Right renal cortex interstitium (tissue), 3 donors: ENCODE data around the gene TRPV4. TPM values are rescaled to one million over a fixed set of nuclear protein-coding genes. Genes with fewer than 3 reads are reported as not detected.
A peak's percentile ranks its signal among the peaks of the same experiment; 100 is the strongest.
"Not testable (repeated sequence)": the region's sequence is repeated elsewhere in the genome, so short reads cannot be mapped to it uniquely, and the experiment has no call there.

Source experiments
- DNase-seq, 3 donors: peaks; one replicate each; pipeline ENCODE4 v3.0.0-alpha.2; 2013; ENCODE audit warnings: low read depth in 3 of 3, low spot score in 2 of 3
- polyA plus RNA-seq, 3 donors: library from polyadenylated mRNA; unstranded; fragments of 120-200 nt; gene quantifications; one replicate each; pipeline ENCODE4 v1.2.1, GENCODE V29; 2013; ENCODE audit not compliant: insufficient read length in 3 of 3

TRPV4 gene
- polyA plus RNA-seq, 3 donors = 11.2 to 14.3 (median 12.8) TPM

DNA sequence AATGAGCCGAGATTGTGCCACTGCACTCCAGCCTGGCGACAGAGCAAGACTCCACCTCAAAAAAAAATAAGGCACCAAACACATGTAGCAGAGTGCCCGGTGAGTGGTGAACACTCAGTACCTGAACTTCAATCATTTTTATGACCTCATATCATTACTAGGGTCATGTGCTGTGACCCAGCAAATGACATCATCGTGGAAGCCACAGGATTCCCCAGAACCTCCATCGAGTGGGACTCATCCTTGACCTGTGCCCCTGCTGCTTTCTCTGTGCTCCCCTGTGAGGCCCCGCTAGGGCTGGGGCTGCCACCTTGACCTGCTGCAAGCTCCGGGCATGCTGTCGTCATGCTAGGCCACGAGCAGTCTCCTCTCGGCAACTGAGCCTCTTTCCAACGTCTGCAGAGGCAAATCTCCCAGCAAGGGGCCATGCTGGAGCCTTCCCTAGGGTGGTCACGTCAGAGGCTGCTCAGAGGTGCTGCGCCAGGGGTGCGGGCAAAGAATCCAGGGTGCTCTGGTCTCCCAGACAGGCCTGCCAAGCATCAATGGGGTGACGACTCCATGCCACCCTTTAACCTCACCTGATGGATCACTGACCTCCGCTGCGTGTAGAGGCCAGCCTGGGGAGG lies 28.6 kb upstream of the TRPV4 start:
- DNase-seq = no peak

- no peak for DNase-seq
Measured at GRCh38 chr12:109860977-109861376, 27.8 kb upstream of the TRPV4 start.

DNA sequence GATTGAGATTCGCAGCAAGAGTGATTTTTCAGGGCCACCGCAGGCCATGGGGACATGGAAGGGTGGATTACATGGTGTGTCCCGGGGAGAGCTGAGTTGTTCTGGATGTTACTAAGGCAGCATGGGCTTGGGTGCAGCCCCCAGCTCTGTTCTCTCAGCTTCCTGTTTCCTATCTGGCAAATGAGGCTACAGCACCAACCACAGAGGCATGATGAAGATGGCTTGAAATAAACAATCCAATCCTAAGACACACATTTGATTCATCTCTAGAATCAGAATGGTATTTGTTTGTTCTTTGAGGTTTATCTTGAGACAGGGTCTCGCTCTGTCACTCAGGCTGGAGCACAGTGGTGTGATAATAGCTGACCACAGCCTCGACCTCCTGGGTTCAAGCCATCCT lies 25.6 kb upstream of the TRPV4 start:
- no peak for DNase-seq

GRCh38 chr12:109857715-109858114 lies 24.5 kb upstream of the TRPV4 start:
- no peak for DNase-seq

- DNase-seq = no peak
Measured at GRCh38 chr12:109855377-109855776, 22.2 kb upstream of the TRPV4 start.

DNA sequence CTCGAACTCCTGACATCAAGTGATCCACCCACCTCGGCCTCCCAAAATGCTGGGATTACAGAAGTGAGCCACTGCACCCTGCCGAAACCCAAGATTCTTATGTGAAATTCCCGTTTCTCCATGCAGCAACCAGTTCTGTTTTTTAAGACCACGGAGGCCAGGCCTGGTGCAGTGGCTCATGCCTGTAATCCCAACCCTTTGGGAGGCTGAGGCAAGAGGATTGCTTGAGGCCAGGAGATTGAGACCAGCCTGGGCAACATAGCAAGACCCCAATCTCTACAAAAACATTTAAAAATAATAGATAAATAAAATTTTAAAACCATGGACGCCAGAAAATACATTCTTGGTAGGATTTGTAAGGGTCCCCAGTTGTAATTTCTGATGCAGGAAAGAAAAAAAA lies 17.3 kb upstream of the TRPV4 start:
- not testable (repeated sequence) for DNase-seq

- DNase-seq = no peak
Measured at GRCh38 chr12:109847142-109847735, 14.0 kb upstream of the TRPV4 start.

DNA sequence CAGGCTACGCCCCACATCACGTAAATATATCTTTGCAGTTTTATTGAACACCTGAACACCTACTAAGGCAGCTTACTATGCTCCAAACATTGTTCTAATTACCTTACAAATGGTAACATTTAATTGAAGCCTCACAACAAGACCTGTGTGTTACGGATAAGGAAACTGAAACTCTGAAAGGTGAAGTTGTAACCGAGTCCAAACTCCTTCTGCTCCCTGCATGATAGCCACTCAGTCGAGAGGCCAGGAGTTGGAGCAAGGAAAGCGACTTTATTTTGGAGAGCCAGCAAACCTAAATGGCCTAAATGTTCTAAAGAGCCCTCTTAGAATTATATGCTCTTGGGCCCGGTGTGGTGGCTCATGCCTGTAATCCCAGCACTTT lies 12.6 kb upstream of the TRPV4 start:
- no peak for DNase-seq

DNA sequence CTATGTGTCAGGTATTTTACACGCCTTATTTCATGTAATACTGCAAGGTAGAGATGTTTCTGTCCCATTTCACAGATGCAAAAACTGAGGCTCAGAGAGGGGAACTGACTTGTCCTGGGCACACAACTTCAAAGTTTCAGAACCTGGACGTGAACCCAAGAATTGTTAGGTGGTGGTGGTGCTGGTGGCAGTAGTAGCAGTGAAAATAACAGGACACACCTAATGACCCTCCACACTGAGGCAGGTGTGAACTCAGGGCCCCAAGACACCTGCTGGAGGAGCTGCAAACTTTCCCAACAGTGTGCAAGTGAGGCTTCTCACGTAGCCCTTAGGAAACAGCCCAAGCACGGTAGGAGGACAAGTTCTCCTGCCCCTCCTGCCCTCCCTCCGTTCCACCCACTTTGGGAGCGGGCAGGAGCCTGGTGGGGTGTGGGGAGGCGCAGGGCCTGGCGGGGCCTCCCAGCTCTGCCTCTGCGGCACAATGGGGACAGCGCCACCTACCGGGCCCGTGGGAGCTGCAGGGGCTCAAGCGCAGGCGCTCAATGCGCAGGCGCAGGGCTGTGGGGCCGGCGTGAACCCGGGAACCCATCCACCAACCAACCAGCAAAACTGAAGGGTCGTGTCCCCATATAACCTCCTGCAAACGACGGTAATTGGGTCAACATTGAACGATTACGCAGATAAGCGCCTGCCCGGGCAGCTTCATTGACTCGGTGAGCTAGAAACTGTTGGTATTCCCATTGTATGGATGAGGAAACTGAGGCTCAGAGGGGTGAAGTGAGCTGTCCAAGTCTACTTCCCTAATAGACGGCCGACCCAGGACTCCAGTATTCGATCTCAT lies 12.0 kb upstream of the TRPV4 start:
- DNase-seq = peak in 1 of 3 donors; percentile 69

GRCh38 chr12:109844091-109844490 lies 10.9 kb upstream of the TRPV4 start:
- DNase-seq = no peak

DNA sequence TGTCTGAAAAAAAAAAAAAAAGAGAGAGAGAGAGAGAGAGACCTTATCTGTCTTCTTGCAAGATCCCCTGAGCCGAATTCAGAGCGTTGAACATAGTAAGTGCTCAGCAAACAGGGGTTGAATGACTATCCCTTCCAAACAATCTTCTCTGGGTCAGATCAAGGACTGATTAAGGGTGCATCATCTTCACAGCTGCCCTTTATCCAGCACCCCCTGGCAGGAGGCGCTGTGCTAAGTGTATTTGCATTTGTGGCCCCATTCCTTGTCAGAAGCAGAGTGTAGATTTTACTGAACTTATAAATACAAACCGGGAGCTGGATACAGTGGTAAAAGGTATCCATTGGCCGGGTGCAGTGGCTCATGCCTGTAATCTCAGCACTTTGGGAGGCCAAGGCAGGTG lies 8.8 kb upstream of the TRPV4 start:
- DNase-seq = no peak

GRCh38 chr12:109841356-109841755 lies 8.2 kb upstream of the TRPV4 start:
- no peak for DNase-seq

- DNase-seq = no peak
Measured at GRCh38 chr12:109840305-109841074, 7.3 kb upstream of the TRPV4 start.

DNA sequence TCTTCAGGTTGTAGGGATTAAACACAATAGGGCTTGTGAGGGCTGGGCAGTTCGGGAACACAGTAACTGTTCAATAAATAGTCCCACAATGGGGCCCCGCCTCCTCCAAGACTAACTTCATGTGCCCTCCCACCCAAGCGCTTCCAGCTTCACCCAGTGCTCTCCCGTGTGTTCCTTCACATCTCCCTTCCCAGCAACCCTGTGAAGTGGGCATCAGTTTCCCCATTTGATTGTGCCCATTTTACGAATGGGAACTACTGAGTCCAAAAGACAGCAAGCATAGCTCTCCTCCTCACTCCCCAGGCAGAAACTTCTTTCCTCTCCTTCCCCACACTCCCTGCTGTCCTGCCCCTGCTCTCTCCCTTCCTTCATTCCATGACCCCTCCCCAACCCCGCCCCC lies 6.2 kb upstream of the TRPV4 start:
- no peak for DNase-seq

- no peak for DNase-seq
Measured at GRCh38 chr12:109836916-109837315, 3.7 kb upstream of the TRPV4 start.

DNA sequence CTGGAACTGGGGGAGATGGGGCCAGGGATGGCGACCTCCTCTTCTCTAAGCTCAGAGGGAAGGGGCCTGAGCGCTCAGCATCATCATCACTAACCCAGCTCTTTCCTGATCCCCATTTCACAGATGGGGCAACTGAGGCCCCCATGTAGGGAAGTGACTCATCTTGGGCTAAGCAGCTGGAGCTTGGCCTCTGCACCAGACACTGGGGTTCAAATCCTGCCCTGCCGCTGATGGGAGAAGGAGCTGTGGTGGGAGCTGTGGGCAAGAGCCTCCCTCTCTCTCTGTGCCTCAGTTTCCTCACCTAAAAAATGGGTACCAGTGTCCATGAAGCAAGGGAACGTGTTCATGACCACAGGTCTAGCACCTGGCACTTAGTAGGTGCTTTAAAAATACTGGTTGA lies 2.6 kb upstream of the TRPV4 start:
- DNase-seq = no peak

- no peak for DNase-seq
Measured at GRCh38 chr12:109832541-109833306, 474 bp downstream of the TRPV4 start.

DNA sequence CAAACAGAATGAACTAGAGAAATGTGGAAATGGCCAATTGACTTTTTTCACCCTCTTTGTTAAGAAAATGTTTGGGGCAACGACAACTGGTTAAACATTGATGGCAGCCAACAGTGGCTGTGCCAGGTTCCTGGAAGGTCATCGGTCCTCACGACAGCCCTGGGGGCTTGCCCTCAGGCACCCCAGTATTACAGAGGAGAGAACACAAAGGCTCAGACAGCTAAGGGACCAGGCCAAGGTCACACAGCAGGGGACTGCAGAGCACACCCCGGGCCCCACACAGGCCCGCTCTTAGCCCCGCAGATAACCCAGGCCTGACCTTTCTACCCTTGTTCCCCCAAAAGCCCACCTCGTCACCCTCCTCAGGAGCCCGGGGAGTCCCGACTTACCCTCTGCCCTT lies 1.3 kb downstream of the TRPV4 start:
- DNase-seq = no peak

DNA sequence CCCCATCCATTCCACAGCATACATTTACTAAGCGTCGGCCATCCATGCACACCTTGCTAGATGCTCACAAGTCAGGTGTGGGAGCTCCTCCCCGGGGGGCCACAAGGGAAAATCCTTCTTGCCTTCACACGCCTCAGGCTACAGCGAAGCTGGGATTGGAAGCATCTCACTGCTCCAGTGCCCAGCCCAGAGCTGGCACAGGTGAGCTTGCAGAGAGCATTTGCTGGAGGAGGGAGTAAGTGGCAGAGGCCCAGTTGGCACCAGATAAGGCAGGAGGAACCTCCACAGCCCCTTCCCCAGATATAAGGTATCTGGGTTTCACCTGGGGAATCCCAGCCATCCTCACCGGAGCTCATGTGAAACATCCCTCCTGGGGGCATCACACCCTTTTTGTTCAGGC lies 1.8 kb downstream of the TRPV4 start:
- DNase-seq = no peak

DNA sequence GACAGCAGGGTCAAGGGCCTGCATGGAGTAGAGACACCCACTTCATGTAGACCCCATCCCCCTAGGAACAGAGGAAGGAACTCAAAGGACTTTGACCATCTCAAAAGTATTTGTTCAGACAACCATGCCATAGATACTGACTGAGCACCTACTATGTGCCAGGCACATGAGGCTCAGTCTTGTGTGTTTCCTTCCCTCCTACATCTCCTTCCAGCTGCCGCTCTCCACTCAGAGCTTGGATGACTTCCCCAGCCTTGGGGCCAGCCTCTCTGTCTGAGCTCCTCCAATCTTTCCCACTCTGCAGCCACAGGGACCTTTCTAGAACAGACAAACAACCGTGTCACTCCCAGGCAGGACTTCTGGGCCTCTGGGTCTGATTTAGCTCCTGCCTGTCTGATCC lies 2.5 kb downstream of the TRPV4 start:
- no peak for DNase-seq

DNA sequence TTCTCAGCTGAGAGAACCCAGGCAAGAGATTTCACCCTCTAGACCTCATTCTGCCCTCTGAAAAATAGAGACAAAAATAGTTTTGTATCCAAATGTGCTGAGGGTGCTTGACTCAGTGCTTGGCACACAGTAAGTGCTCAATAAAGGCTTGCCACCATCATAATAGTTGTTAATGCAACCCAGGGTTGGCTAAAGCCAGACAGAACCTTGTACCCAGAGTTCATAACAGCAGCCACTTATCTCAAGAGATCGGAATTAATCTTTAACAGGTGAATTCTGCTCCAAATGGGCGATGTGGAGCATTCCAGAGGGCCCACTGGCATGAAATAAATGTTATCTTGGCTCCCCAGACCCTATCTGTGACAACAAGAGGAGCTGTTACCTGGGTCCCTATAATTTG lies 2.9 kb downstream of the TRPV4 start:
- no peak for DNase-seq
